Kidney (tissue), 14 donors: ENCODE results near the gene CREB3L2. TPM values are rescaled to one million over a fixed set of nuclear protein-coding genes. Genes with fewer than 3 reads are reported as not detected.
"Not testable (repeated sequence)": the region's sequence is repeated elsewhere in the genome, so short reads cannot be mapped to it uniquely, and the experiment has no call there.

Experiments
- DNase-seq, 5 donors: peaks; one replicate each; pipeline ENCODE4 v3.0.0-alpha.2; 2013 to 2020
- FAIRE-seq: peaks from 2 replicates; lab custom pipeline; 2012; peaks lifted over from hg19 to GRCh38; lab: Jason Lieb, UNC
- H3K27ac ChIP-seq, 2 donors: one replicate each; pipeline ENCODE4 v1.7.0; 2013; ENCODE audit warnings: low read depth in 2 of 2, low read length in 2 of 2, inconsistent platforms in 1 of 2
- H3K27me3 ChIP-seq: one replicate; pipeline ENCODE4 v1.7.1; 2013; ENCODE audit warnings: low read length, inconsistent platforms; ENCODE audit not compliant: control insufficient read depth, insufficient read depth
- H3K36me3 ChIP-seq, 3 donors: one replicate each; pipeline versions ENCODE4 v1.7.0 to v1.7.1; 2013; ENCODE audit warnings: low read length in 3 of 3, control low read depth in 1 of 3, inconsistent platforms in 1 of 3; ENCODE audit not compliant: insufficient read depth in 3 of 3, control insufficient read depth in 2 of 3
- H3K4me1 ChIP-seq, 3 donors: one replicate each; pipeline versions ENCODE4 v1.7.0 to v1.7.1; 2013; ENCODE audit warnings: low read length in 3 of 3, inconsistent platforms in 1 of 3, low read depth in 1 of 3; ENCODE audit not compliant: control insufficient read depth in 2 of 3, insufficient read depth in 2 of 3
- H3K4me3 ChIP-seq, 3 donors: one replicate each; pipeline versions ENCODE4 v1.7.0 to v1.8.1; 2013; ENCODE audit warnings: low read length in 3 of 3, control low read depth in 1 of 3, inconsistent platforms in 1 of 3
- H3K9ac ChIP-seq, 3 donors: one replicate each; pipeline versions ENCODE4 v1.7.0 to v1.7.1; 2013; ENCODE audit warnings: low read length in 3 of 3, control low read depth in 1 of 3, inconsistent platforms in 1 of 3
- H3K9me3 ChIP-seq, 3 donors: one replicate each; pipeline versions ENCODE4 v1.7.0 to v1.7.1; 2013; ENCODE audit warnings: low read length in 3 of 3, control low read depth in 1 of 3, inconsistent platforms in 1 of 3; ENCODE audit not compliant: control insufficient read depth in 2 of 3, insufficient read depth in 1 of 3
- CTCF ChIP-seq: IDR thresholded peaks from 3 replicates; pipeline ENCODE4 v1.5.1; 2012; ENCODE audit warnings: mild to moderate bottlenecking, moderate library complexity, borderline replicate concordance; ENCODE audit not compliant: insufficient read depth; ENCODE audit errors: extremely low read depth
- intact Hi-C: fragments of 100-400 bp; cut with DNase I; formaldehyde crosslinking; loops from one replicate; pipeline ENCODE4 v1.11.1; 2022
- polyA plus RNA-seq: library from polyadenylated mRNA; stranded (reverse); fragments of 350-450 nt; fragmentation: Illumina TruSeq; extraction: RNeasy Lipid Tissue Mini Kit (QIAGEN cat#74804); gene quantifications from one replicate; pipeline ENCODE4 v1.2.3, GENCODE V29; 2014; ENCODE audit warnings: low read depth, low replicate concordance; ENCODE audit not compliant: insufficient read depth
- total RNA-seq: library from RNA; stranded (reverse); fragmentation: NEBNext Ultra II Directional; extraction: Animal tissue kit (Norgen Biotek cat#: 25700); gene quantifications from one replicate; pipeline ENCODE4 v1.2.1, GENCODE V29; 2021
- donor health status: control.
- donor health status: control.
- donor health status: control.
- donor health status: control.
- donor health status: control.
- donor health status: DM: yes; HTN: yes; CAD: no.
- donor health status: Normal renal cell carcinoma (clear cell type).

The CREB3L2 gene
- total and polyA plus RNA-seq, 2 donors from 2014 or later: 18.5 to 114 TPM

- peaks cover 0 to 10% (median 0%) of the 10 kb centered on the region in 3 donors for H3K36me3 ChIP-seq
- no peak overlapping the region for H3K9ac ChIP-seq
- FAIRE-seq (no peak), DNase-seq (peak in 1 of 5 donors; percentile 58)
- no peak overlapping the region for H3K4me3 ChIP-seq
- no peaks in the 10 kb centered on the region for H3K9me3 ChIP-seq
- intact Hi-C loops: no loop called here
- peaks cover 9 to 34% (median 22%) of the 10 kb centered on the region in 3 donors for H3K4me1 ChIP-seq
- peak overlapping the region in 1 of 2 donors; percentile 82 for H3K27ac ChIP-seq
- no peak for TF ChIP-seq CTCF
- H3K27me3 ChIP-seq: no peaks in the 10 kb centered on the region
These were observed 70.1 kb downstream of the CREB3L2 start for GRCh38 chr7:137931823-137932222.

GRCh38 chr7:137930581-137930980 lies 71.3 kb downstream of the CREB3L2 start:
- H3K27ac ChIP-seq: no peak overlapping the region
- intact Hi-C loops: no loop called here

GRCh38 chr7:137928626-137929025 lies 73.3 kb downstream of the CREB3L2 start:
- no peak for TF ChIP-seq CTCF
- peaks cover 5 to 16% (median 11%) of the 10 kb centered on the region in 3 donors for H3K4me1 ChIP-seq
- no peak overlapping the region for H3K9ac ChIP-seq
- DNase-seq: no peak
- peaks cover 2 to 15% (median 3%) of the 10 kb centered on the region in 3 donors for H3K36me3 ChIP-seq
- H3K27ac ChIP-seq: no peak overlapping the region
- H3K4me3 ChIP-seq: no peak overlapping the region
- no peak for FAIRE-seq
- no peaks in the 10 kb centered on the region for H3K27me3 ChIP-seq
- no peaks in the 10 kb centered on the region for H3K9me3 ChIP-seq
- intact Hi-C loops: no loop called here

More at GRCh38 chr7:137930581-137930980, 71.3 kb downstream of the CREB3L2 start:
- H3K27me3 ChIP-seq: no peaks in the 10 kb centered on the region
- TF ChIP-seq CTCF: no peak
- peaks cover 5 to 23% (median 12%) of the 10 kb centered on the region in 3 donors for H3K4me1 ChIP-seq
- H3K9me3 ChIP-seq: no peaks in the 10 kb centered on the region
- H3K9ac ChIP-seq: no peak overlapping the region
- no peak overlapping the region for H3K4me3 ChIP-seq
- no peak for DNase-seq
- H3K36me3 ChIP-seq: peaks cover 1 to 15% (median 3%) of the 10 kb centered on the region in 3 donors
- no peak for FAIRE-seq

GRCh38 chr7:137927386-137927785 lies 74.5 kb downstream of the CREB3L2 start:
- intact Hi-C loops: no loop called here
- Histone ChIP-seq H3K27ac (no peak overlapping the region), H3K9me3 (no peaks in the 10 kb centered on the region), H3K4me1 (peaks cover 0 to 6% (median under 1%) of the 10 kb centered on the region in 3 donors), H3K27me3 (no peaks in the 10 kb centered on the region), H3K9ac (no peak overlapping the region), H3K4me3 (no peak overlapping the region), H3K36me3 (peaks cover 2 to 15% (median 3%) of the 10 kb centered on the region in 3 donors)
- FAIRE-seq (no peak), DNase-seq (no peak)
- no peak for TF ChIP-seq CTCF

- H3K4me3 ChIP-seq, H3K27me3 ChIP-seq, H3K9ac ChIP-seq, intact Hi-C loops, H3K27ac ChIP-seq, FAIRE-seq, H3K9me3 ChIP-seq, H3K4me1 ChIP-seq, DNase-seq: not testable (repeated sequence)
- H3K36me3 ChIP-seq: peaks cover 2 to 15% (median 3%) of the 10 kb centered on the region in 3 donors
These were observed 75.7 kb downstream of the CREB3L2 start for GRCh38 chr7:137926206-137926605.
